GM18519 (cell line): Measurements from ENCODE around the gene C14orf180.
"Not testable (repeated sequence)": the region's sequence is repeated elsewhere in the genome, so short reads cannot be mapped to it uniquely, and the experiment has no call there.

Source experiments
- ATAC-seq: cut with Tn5 transposase; IDR thresholded peaks from one replicate; pipeline ENCODE4 v1.9.1; 2021; ENCODE audit warnings: mild to moderate bottlenecking, moderate library complexity; ENCODE audit not compliant: unreplicated experiment, low FRiP score

C14orf180 gene

GRCh38 chr14:104603711-104604401 lies 24.3 kb downstream of the C14orf180 start:
- ATAC-seq: no peak

GRCh38 chr14:104604458-104605449 lies 25.2 kb downstream of the C14orf180 start, which contains the start of gene TMEM179:
Gene TMEM179, minus strand, starts transcription at chr14:104604772. Its CDS starts 31 bp downstream, at chr14:104604741.
- ATAC-seq: no peak

- ATAC-seq: no peak
Measured at GRCh38 chr14:104609666-104610065, 30.1 kb downstream of the C14orf180 start.

GRCh38 chr14:104610749-104611310 lies 31.3 kb downstream of the C14orf180 start:
- ATAC-seq: no peak

- no peak for ATAC-seq
Measured at GRCh38 chr14:104611881-104612280, 32.3 kb downstream of the C14orf180 start.

GRCh38 chr14:104614126-104614812 lies 34.7 kb downstream of the C14orf180 start:
- no peak for ATAC-seq

GRCh38 chr14:104624939-104625338 lies 45.4 kb downstream of the C14orf180 start:
- no peak for ATAC-seq

- ATAC-seq: no peak
Measured at GRCh38 chr14:104632781-104633180, 53.2 kb downstream of the C14orf180 start.

- ATAC-seq: no peak
Measured at GRCh38 chr14:104633276-104634137, 53.9 kb downstream of the C14orf180 start.

- ATAC-seq: no peak
Measured at GRCh38 chr14:104634138-104634760, 54.7 kb downstream of the C14orf180 start.

GRCh38 chr14:104634886-104635570 lies 55.5 kb downstream of the C14orf180 start:
- ATAC-seq: no peak

- no peak for ATAC-seq
Measured at GRCh38 chr14:104635717-104636116, 56.2 kb downstream of the C14orf180 start.

GRCh38 chr14:104636131-104636530 lies 56.6 kb downstream of the C14orf180 start:
- ATAC-seq: no peak

- ATAC-seq: not testable (repeated sequence)
Measured at GRCh38 chr14:104636846-104637545, 57.4 kb downstream of the C14orf180 start.

- no peak for ATAC-seq
Measured at GRCh38 chr14:104637546-104638003, 58.0 kb downstream of the C14orf180 start.

GRCh38 chr14:104638190-104638589 lies 58.6 kb downstream of the C14orf180 start:
- ATAC-seq: no peak

GRCh38 chr14:104638927-104639450 lies 59.4 kb downstream of the C14orf180 start:
- ATAC-seq: no peak
